GM23248 (cell line): ENCODE data around the gene ANG. TPM values are rescaled to one million over a fixed set of nuclear protein-coding genes. Genes with fewer than 3 reads are reported as not detected.

Experiments used
- DNase-seq: peaks from one replicate; pipeline ENCODE4 v3.0.0-alpha.2; 2015
- H2AFZ ChIP-seq: fragments of 200-600 bp; sonication (generic); 2 replicates; pipeline ENCODE4 v1.6.1; 2016; ENCODE audit warnings: antibody characterized with exemption
- H3F3A ChIP-seq: fragments of 200-600 bp; sonication (generic); 2 replicates; pipeline ENCODE4 v1.6.1; 2016; ENCODE audit warnings: mild to moderate bottlenecking, antibody characterized with exemption, mixed run types; ENCODE audit not compliant: insufficient read depth
- H3K27ac ChIP-seq: fragments of 200-600 bp; sonication (generic); 2 replicates; pipeline ENCODE4 v1.5.1; 2016; ENCODE audit warnings: mild to moderate bottlenecking
- H3K27me3 ChIP-seq: fragments of 200-600 bp; sonication (generic); replicated peaks from 2 replicates; pipeline ENCODE4 v1.6.1; 2016; ENCODE audit warnings: mild to moderate bottlenecking; ENCODE audit not compliant: insufficient read depth
- H3K36me3 ChIP-seq: fragments of 200-600 bp; sonication (generic); 2 replicates; pipeline ENCODE4 v1.6.1; 2016; ENCODE audit warnings: low read depth, mild to moderate bottlenecking
- H3K4me1 ChIP-seq: fragments of 200-600 bp; sonication (generic); 2 replicates; pipeline ENCODE4 v1.6.1; 2016; ENCODE audit warnings: mild to moderate bottlenecking; ENCODE audit not compliant: insufficient read depth
- H3K4me2 ChIP-seq: fragments of 200-600 bp; sonication (generic); one replicate; pipeline ENCODE4 v1.6.1; 2016; ENCODE audit warnings: mild to moderate bottlenecking; ENCODE audit not compliant: unreplicated experiment
- H3K4me3 ChIP-seq: fragments of 200-600 bp; sonication (generic); 2 replicates; pipeline ENCODE4 v1.5.1; 2016; ENCODE audit warnings: mild to moderate bottlenecking
- H3K79me2 ChIP-seq: fragments of 200-600 bp; sonication (generic); 2 replicates; pipeline ENCODE4 v1.6.1; 2016; ENCODE audit warnings: mild to moderate bottlenecking; ENCODE audit not compliant: insufficient read depth
- H3K9ac ChIP-seq: fragments of 200-600 bp; sonication (generic); 2 replicates; pipeline ENCODE4 v1.6.1; 2016; ENCODE audit warnings: mild to moderate bottlenecking
- H3K9me2 ChIP-seq: fragments of 200-600 bp; sonication (generic); 2 replicates; pipeline ENCODE4 v1.6.1; 2016; ENCODE audit warnings: mixed run types, mild to moderate bottlenecking, moderate library complexity; ENCODE audit not compliant: insufficient read depth
- H3K9me3 ChIP-seq: fragments of 200-600 bp; sonication (generic); one replicate; pipeline ENCODE4 v1.6.1; 2017; ENCODE audit warnings: low read depth
- H4K20me1 ChIP-seq: fragments of 200-600 bp; sonication (generic); 2 replicates; pipeline ENCODE4 v1.6.0; 2016; ENCODE audit not compliant: insufficient read depth
- EZH2 ChIP-seq: fragments of 200-600 bp; sonication (generic); IDR thresholded peaks from 2 replicates; pipeline ENCODE4 v1.6.1; 2018; ENCODE audit warnings: antibody characterized with exemption, mild to moderate bottlenecking; ENCODE audit not compliant: insufficient read depth, poor library complexity, severe bottlenecking
- EZH2phosphoT487 ChIP-seq: fragments of 200-600 bp; sonication (generic); IDR thresholded peaks from 2 replicates; pipeline ENCODE4 v1.6.1; 2018; ENCODE audit warnings: antibody characterized with exemption, moderate library complexity, mild to moderate bottlenecking, low read depth; ENCODE audit not compliant: insufficient read depth
- WGBS, 2 experiments: methylation state at CpG; one replicate each; pipeline ENCODE4 v1.1.6; 2015 to 2017; ENCODE audit warnings: low lambda C conversion rate in 2 of 2, low coverage in 1 of 2; ENCODE audit errors: missing lambda C conversion rate in 2 of 2; 5-methylcytosine and 5-hydroxymethylcytosine counted together
- in situ Hi-C: fragments of 300-500 bp; cut with MboI; formaldehyde crosslinking; loops from 2 replicates; pipeline ENCODE4 v1.15.0; 2020
- polyA plus RNA-seq: library from polyadenylated mRNA; unstranded; fragments of >200 nt; fragmentation: Nextera tagmentation; extraction: Ambion mirVana; gene quantifications from 2 replicates; pipeline ENCODE4 v1.2.1, GENCODE V29; 2016
- total RNA-seq: library from RNA; depleted of rRNA; stranded (reverse); fragments of >200 nt; shearing (Covaris generic); gene quantifications from 2 replicates; pipeline ENCODE4 v1.2.3, GENCODE V29; 2014

The ANG gene
- total and polyA plus RNA-seq, 2 experiments from 2014 or later, result 3.6 to 11.9 TPM

GRCh38 chr14:20679907-20680306 lies 8.7 kb upstream of the ANG start:
- no peaks in the 10 kb centered on the region for H3K79me2 ChIP-seq
- peak; percentile 41 for DNase-seq
- no peaks in the 10 kb centered on the region for H3K9me3 ChIP-seq
- TF ChIP-seq EZH2phosphoT487 (no peak), EZH2 (no peak)
- H3K9ac ChIP-seq, result no peak overlapping the region
- no peaks in the 10 kb centered on the region for H3K36me3 ChIP-seq
- no peaks in the 10 kb centered on the region for H3K9me2 ChIP-seq
- peak overlapping the region; percentile 99 for H3K4me2 ChIP-seq
- no peak overlapping the region for H3K4me3 ChIP-seq
- H3K27me3 ChIP-seq, result no peaks in the 10 kb centered on the region; the same call in 1 of the 2 replicates
- 30 to 31% methylated on average over 1 of the region's 1 CpG for WGBS, 2 experiments
- peaks cover 7% of the 10 kb centered on the region for H3K4me1 ChIP-seq
- no peaks in the 10 kb centered on the region for H4K20me1 ChIP-seq
- peaks cover 45% of the 10 kb centered on the region for H3F3A ChIP-seq
- H3K27ac ChIP-seq, result no peak overlapping the region
- 0 out of 2 replicates have a peak overlapping the region, but pooled peaks have one; percentile 96 for H2AFZ ChIP-seq
- in situ Hi-C loops, result no loop called here

GRCh38 chr14:20680363-20680762 lies 8.2 kb upstream of the ANG start:
- H3K36me3 ChIP-seq, result no peaks in the 10 kb centered on the region
- no peaks in the 10 kb centered on the region for H3K79me2 ChIP-seq
- no peak overlapping the region for H3K9ac ChIP-seq
- 43 to 50% methylated on average over 8 of the region's 8 CpGs for WGBS, 2 experiments
- no peaks in the 10 kb centered on the region for H3K9me2 ChIP-seq
- no peaks in the 10 kb centered on the region for H3K9me3 ChIP-seq
- H2AFZ ChIP-seq, result peak overlapping the region; percentile 96
- DNase-seq, result no peak
- TF ChIP-seq EZH2, result no peak
- no peak for TF ChIP-seq EZH2phosphoT487
- H3K27ac ChIP-seq, result no peak overlapping the region
- peaks cover 50% of the 10 kb centered on the region for H3F3A ChIP-seq
- H3K27me3 ChIP-seq, result no peaks in the 10 kb centered on the region; the same call in 1 of the 2 replicates
- H3K4me2 ChIP-seq, result peak overlapping the region; percentile 99
- peaks cover 10% of the 10 kb centered on the region for H3K4me1 ChIP-seq
- H3K4me3 ChIP-seq, result peak overlapping the region; percentile 95; the same call in 1 of the 2 replicates
- no peaks in the 10 kb centered on the region for H4K20me1 ChIP-seq
- in situ Hi-C loops, result no loop called here

GRCh38 chr14:20680843-20681347 lies 7.7 kb upstream of the ANG start:
- H3K4me1 ChIP-seq, result peaks cover 15% of the 10 kb centered on the region
- H3K9ac ChIP-seq, result peak overlapping the region; percentile 99
- H3K79me2 ChIP-seq, result no peaks in the 10 kb centered on the region
- no peaks in the 10 kb centered on the region; the same call in 1 of the 2 replicates for H3K27me3 ChIP-seq
- no peak for DNase-seq
- no peaks in the 10 kb centered on the region for H3K9me3 ChIP-seq
- no peaks in the 10 kb centered on the region for H3K36me3 ChIP-seq
- peak overlapping the region; percentile 99 for H3K4me2 ChIP-seq
- peak overlapping the region; percentile 100 for H3K27ac ChIP-seq
- H3K9me2 ChIP-seq, result no peaks in the 10 kb centered on the region
- WGBS, 2 experiments, result 20 to 21% methylated on average over 7 of the region's 7 CpGs
- peak overlapping the region; percentile 95 for H3K4me3 ChIP-seq
- H4K20me1 ChIP-seq, result no peaks in the 10 kb centered on the region
- H2AFZ ChIP-seq, result peak overlapping the region; percentile 96
- TF ChIP-seq EZH2 (no peak), EZH2phosphoT487 (no peak)
- in situ Hi-C loops, result no loop called here
- peaks cover 55% of the 10 kb centered on the region for H3F3A ChIP-seq

- Histone ChIP-seq H3F3A (peaks cover 61% of the 10 kb centered on the region), H3K9me3 (no peaks in the 10 kb centered on the region), H4K20me1 (no peaks in the 10 kb centered on the region), H3K9me2 (no peaks in the 10 kb centered on the region), H3K4me2 (peak overlapping the region; percentile 99), H3K79me2 (no peaks in the 10 kb centered on the region), H3K4me3 (peak overlapping the region; percentile 95), H3K4me1 (peaks cover 22% of the 10 kb centered on the region), H3K9ac (peak overlapping the region; percentile 99), H3K27ac (peak overlapping the region; percentile 100), H3K36me3 (no peaks in the 10 kb centered on the region), H2AFZ (peak overlapping the region; percentile 96), H3K27me3 (no peaks in the 10 kb centered on the region)
- 1% methylated on average over 25 of the region's 25 CpGs for WGBS, 2 experiments
- peak; percentile 90 for DNase-seq
- TF ChIP-seq EZH2 (no peak), EZH2phosphoT487 (no peak)
- in situ Hi-C loops, result no loop called here
These were observed 7.0 kb upstream of the ANG start for GRCh38 chr14:20681348-20682126.
